RPMI7951 (cell line): ENCODE data around the gene POLD2. TPM values are rescaled to one million over a fixed set of nuclear protein-coding genes. Genes with fewer than 3 reads are reported as not detected.

Source experiments
- DNase-seq: peaks from one replicate; pipeline ENCODE4 v3.0.0-alpha.2; 2012; ENCODE audit warnings: low read depth
- total RNA-seq: library from RNA; depleted of rRNA; stranded (reverse); fragments of >200 nt; shearing (Covaris generic); gene quantifications from 2 replicates; pipeline ENCODE4 v1.2.3, GENCODE V29; 2014

Gene POLD2
- total RNA-seq, 1 experiment from 2014 or later: 210 TPM

GRCh38 chr7:44152971-44153947 lies 29.9 kb upstream of the POLD2 start:
- DNase-seq: no peak

GRCh38 chr7:44151956-44152355 lies 28.6 kb upstream of the POLD2 start:
- DNase-seq: no peak

- no peak for DNase-seq
Observed at GRCh38 chr7:44150966-44151941, 27.9 kb upstream of the POLD2 start.

GRCh38 chr7:44150466-44150832 lies 27.1 kb upstream of the POLD2 start:
- DNase-seq: peak; percentile 18

GRCh38 chr7:44149571-44150465 lies 26.5 kb upstream of the POLD2 start:
- DNase-seq: no peak

GRCh38 chr7:44148961-44149536 lies 25.7 kb upstream of the POLD2 start:
- no peak for DNase-seq

GRCh38 chr7:44148166-44148565 lies 24.8 kb upstream of the POLD2 start:
- no peak for DNase-seq

GRCh38 chr7:44147026-44147991 lies 24.0 kb upstream of the POLD2 start:
- no peak for DNase-seq

- peak; percentile 68 for DNase-seq
Observed at GRCh38 chr7:44145969-44146911, 22.9 kb upstream of the POLD2 start.

- DNase-seq: no peak
Observed at GRCh38 chr7:44145479-44145968, 22.2 kb upstream of the POLD2 start.

GRCh38 chr7:44144968-44145478 lies 21.7 kb upstream of the POLD2 start:
- no peak for DNase-seq

- DNase-seq: no peak
Observed at GRCh38 chr7:44144426-44144967, 21.1 kb upstream of the POLD2 start.

GRCh38 chr7:44143646-44144250 lies 20.4 kb upstream of the POLD2 start:
- no peak for DNase-seq

- no peak for DNase-seq
Observed at GRCh38 chr7:44142028-44142427, 18.7 kb upstream of the POLD2 start.

GRCh38 chr7:44141221-44141850 lies 18.0 kb upstream of the POLD2 start, which contains the start of gene MYL7:
TSS of gene MYL7 (minus strand) at chr7:44141332. CDS start at chr7:44141305, 27 bp downstream.
- DNase-seq: no peak

- DNase-seq: no peak
Observed at GRCh38 chr7:44140341-44140740, 17.0 kb upstream of the POLD2 start.
